Astrocyte (in vitro differentiated cells and primary cell): ENCODE data around the gene OR3A3. TPM values are rescaled to one million over a fixed set of nuclear protein-coding genes. Genes with fewer than 3 reads are reported as not detected.
"Not testable (repeated sequence)": the region's sequence is repeated elsewhere in the genome, so short reads cannot be mapped to it uniquely, and the experiment has no call there.

Experiments
- DNase-seq: peaks from one replicate; pipeline ENCODE4 v3.0.0-alpha.2; 2010; ENCODE audit warnings: low read depth
- FAIRE-seq: peaks from 2 replicates; lab custom pipeline; 2011; peaks lifted over from hg19 to GRCh38; lab: Jason Lieb, UNC
- H2AFZ ChIP-seq: 2 replicates; pipeline ENCODE4 v1.6.0; 2012; ENCODE audit warnings: low read depth, low read length, inconsistent platforms
- H3K27ac ChIP-seq: 2 replicates; pipeline ENCODE4 v1.5.1; 2011; ENCODE audit warnings: low read depth, low read length, inconsistent platforms
- H3K27me3 ChIP-seq: 2 replicates; pipeline ENCODE4 v1.6.0; 2011; ENCODE audit warnings: low read length, inconsistent platforms; ENCODE audit not compliant: insufficient read depth
- H3K36me3 ChIP-seq: 2 replicates; pipeline ENCODE4 v1.5.1; 2011; ENCODE audit warnings: low read length, inconsistent platforms; ENCODE audit not compliant: insufficient read depth
- H3K4me1 ChIP-seq: 2 replicates; pipeline ENCODE4 v1.5.1; 2011; ENCODE audit warnings: low read length, inconsistent platforms; ENCODE audit not compliant: insufficient read depth
- H3K4me2 ChIP-seq: 2 replicates; pipeline ENCODE4 v1.6.0; 2012; ENCODE audit warnings: low read length, inconsistent platforms
- H3K4me3 ChIP-seq: 2 replicates; pipeline ENCODE4 v1.5.1; 2011; ENCODE audit warnings: low read depth, mild to moderate bottlenecking, low read length, inconsistent platforms; ENCODE audit not compliant: insufficient read depth
- H3K79me2 ChIP-seq: 2 replicates; pipeline ENCODE4 v1.6.0; 2012; ENCODE audit warnings: mild to moderate bottlenecking, low read length, inconsistent platforms; ENCODE audit not compliant: insufficient read depth
- H3K9ac ChIP-seq: 2 replicates; pipeline ENCODE4 v1.6.0; 2012; ENCODE audit warnings: mild to moderate bottlenecking, low read length, inconsistent platforms
- H3K9me3 ChIP-seq: 2 replicates; pipeline ENCODE4 v1.5.1; 2012; ENCODE audit warnings: low read depth, mild to moderate bottlenecking, low read length, inconsistent platforms; ENCODE audit not compliant: insufficient read depth
- H4K20me1 ChIP-seq: 2 replicates; pipeline ENCODE4 v1.6.0; 2012; ENCODE audit warnings: low read length, inconsistent platforms; ENCODE audit not compliant: insufficient read depth
- H3K27ac Mint-ChIP-seq: one replicate; pipeline ENCODE4 v1.8.0; 2021; ENCODE audit warnings: mild to moderate bottlenecking, mixed read lengths; ENCODE audit not compliant: unreplicated experiment
- H3K27me3 Mint-ChIP-seq: one replicate; pipeline ENCODE4 v1.8.0; 2021; ENCODE audit warnings: low read depth, mixed read lengths; ENCODE audit not compliant: unreplicated experiment
- H3K36me3 Mint-ChIP-seq: one replicate; pipeline ENCODE4 v1.8.0; 2021; ENCODE audit warnings: low read depth, mixed read lengths; ENCODE audit not compliant: unreplicated experiment
- H3K4me1 Mint-ChIP-seq: one replicate; pipeline ENCODE4 v1.8.0; 2021; ENCODE audit warnings: low read depth, mixed read lengths; ENCODE audit not compliant: unreplicated experiment
- H3K4me3 Mint-ChIP-seq: one replicate; pipeline ENCODE4 v1.8.0; 2021; ENCODE audit warnings: mild to moderate bottlenecking, moderate library complexity, mixed read lengths; ENCODE audit not compliant: unreplicated experiment
- H3K9me3 Mint-ChIP-seq: one replicate; pipeline ENCODE4 v1.8.0; 2021; ENCODE audit warnings: mild to moderate bottlenecking, mixed read lengths; ENCODE audit not compliant: unreplicated experiment
- EZH2 ChIP-seq: IDR thresholded peaks from 2 replicates; pipeline ENCODE4 v1.6.1; 2012; ENCODE audit warnings: mild to moderate bottlenecking, low read length, inconsistent platforms; ENCODE audit not compliant: insufficient read depth
- total RNA-seq: library from RNA; stranded (reverse); gene quantifications from 2 replicates; pipeline ENCODE4 v1.2.1, GENCODE V29; 2021
- TF ChIP-seq, protein P1 (sequence below): IDR thresholded peaks from 2 replicates; pipeline ENCODE4 v1.5.1; 2011; ENCODE audit warnings: low read depth, mild to moderate bottlenecking, inconsistent platforms, low read length, moderate library complexity; ENCODE audit not compliant: insufficient read depth

Gene OR3A3
- total RNA-seq, 1 donor from 2014 or later = not detected

DNA sequence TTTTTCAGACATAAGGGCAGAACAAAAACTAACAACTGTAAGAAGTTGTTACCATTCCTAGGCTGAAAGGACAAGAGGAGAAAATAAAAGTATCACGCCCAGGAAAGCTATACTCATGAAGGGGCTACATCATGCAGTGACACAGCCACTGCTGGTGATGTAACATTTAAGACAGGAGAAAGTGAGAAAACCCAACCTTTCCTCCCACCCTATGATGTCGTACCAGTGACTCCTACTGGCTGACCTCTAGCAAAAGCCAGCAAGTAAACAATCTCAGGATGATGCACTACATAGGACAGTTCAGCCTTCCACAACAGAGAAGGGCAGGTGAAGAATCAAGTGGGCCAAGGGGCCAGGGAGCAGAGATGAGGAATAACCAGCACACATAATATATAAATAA lies 36.5 kb downstream of the OR3A3 start:
- Mint-ChIP-seq H3K27ac (no peak overlapping the region), H3K27me3 (peaks cover 2% of the 10 kb centered on the region)
- TF ChIP-seq EZH2 = no peak
- TF ChIP-seq, protein P1, sequence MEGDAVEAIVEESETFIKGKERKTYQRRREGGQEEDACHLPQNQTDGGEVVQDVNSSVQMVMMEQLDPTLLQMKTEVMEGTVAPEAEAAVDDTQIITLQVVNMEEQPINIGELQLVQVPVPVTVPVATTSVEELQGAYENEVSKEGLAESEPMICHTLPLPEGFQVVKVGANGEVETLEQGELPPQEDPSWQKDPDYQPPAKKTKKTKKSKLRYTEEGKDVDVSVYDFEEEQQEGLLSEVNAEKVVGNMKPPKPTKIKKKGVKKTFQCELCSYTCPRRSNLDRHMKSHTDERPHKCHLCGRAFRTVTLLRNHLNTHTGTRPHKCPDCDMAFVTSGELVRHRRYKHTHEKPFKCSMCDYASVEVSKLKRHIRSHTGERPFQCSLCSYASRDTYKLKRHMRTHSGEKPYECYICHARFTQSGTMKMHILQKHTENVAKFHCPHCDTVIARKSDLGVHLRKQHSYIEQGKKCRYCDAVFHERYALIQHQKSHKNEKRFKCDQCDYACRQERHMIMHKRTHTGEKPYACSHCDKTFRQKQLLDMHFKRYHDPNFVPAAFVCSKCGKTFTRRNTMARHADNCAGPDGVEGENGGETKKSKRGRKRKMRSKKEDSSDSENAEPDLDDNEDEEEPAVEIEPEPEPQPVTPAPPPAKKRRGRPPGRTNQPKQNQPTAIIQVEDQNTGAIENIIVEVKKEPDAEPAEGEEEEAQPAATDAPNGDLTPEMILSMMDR = no peak

DNA sequence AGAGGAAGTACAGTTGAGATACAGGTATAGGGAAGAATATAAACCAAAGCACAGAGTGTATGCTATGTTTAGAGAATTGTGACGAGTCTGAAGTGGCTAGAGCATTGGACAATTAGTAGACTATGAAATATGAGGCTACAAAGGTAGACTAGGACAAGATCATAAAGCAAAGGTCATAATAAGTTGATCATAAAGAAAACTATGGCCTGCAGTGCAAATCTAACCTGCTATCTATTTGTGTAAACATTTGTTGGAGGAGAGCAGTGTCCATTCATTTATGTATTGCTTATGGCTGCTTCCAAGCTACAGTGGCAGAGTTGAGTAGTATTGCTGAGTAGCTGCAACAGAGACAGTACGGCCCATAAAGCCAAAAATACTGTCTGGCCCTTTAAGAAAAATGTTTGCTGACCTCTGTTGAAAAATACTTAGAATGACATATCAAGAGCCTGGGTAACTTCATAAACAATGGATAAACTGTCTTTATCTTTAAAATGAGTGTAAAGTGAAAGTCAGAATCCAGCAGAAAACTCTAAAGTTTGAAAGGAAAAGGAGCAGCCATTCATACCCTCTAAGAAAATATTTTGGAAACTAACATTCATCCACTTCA lies 37.0 kb downstream of the OR3A3 start:
- Histone ChIP-seq H2AFZ (no peak overlapping the region), H3K4me2 (no peak overlapping the region), H3K9ac (no peak overlapping the region), H3K4me1 (no peaks in the 10 kb centered on the region), H3K4me3 (no peak overlapping the region), H3K36me3 (no peaks in the 10 kb centered on the region), H3K9me3 (no peaks in the 10 kb centered on the region), H4K20me1 (no peaks in the 10 kb centered on the region), H3K27ac (no peak overlapping the region), H3K79me2 (no peaks in the 10 kb centered on the region), H3K27me3 (no peaks in the 10 kb centered on the region)
- Mint-ChIP-seq H3K27ac (no peak overlapping the region), H3K4me3 (no peak overlapping the region), H3K4me1 (no peaks in the 10 kb centered on the region), H3K36me3 (no peaks in the 10 kb centered on the region), H3K27me3 (no peaks in the 10 kb centered on the region), H3K9me3 (peaks cover 2% of the 10 kb centered on the region)
- FAIRE-seq (no peak), DNase-seq (no peak)
- no peak for TF ChIP-seq EZH2
- TF ChIP-seq, protein P1 = no peak

More for the DNA sequence above, 36.5 kb downstream of the OR3A3 start:
- FAIRE-seq = no peak
- Histone ChIP-seq H4K20me1 (no peaks in the 10 kb centered on the region), H2AFZ (no peak overlapping the region), H3K36me3 (no peaks in the 10 kb centered on the region), H3K27me3 (no peaks in the 10 kb centered on the region), H3K9ac (no peak overlapping the region), H3K4me1 (no peaks in the 10 kb centered on the region), H3K79me2 (no peaks in the 10 kb centered on the region), H3K27ac (no peak overlapping the region), H3K4me2 (no peak overlapping the region), H3K4me3 (no peak overlapping the region), H3K9me3 (no peaks in the 10 kb centered on the region)
- peaks cover 2% of the 10 kb centered on the region for H3K9me3 Mint-ChIP-seq
- no peaks in the 10 kb centered on the region for H3K36me3 Mint-ChIP-seq
- DNase-seq = no peak
- no peaks in the 10 kb centered on the region for H3K4me1 Mint-ChIP-seq
- no peak overlapping the region for H3K4me3 Mint-ChIP-seq

DNA sequence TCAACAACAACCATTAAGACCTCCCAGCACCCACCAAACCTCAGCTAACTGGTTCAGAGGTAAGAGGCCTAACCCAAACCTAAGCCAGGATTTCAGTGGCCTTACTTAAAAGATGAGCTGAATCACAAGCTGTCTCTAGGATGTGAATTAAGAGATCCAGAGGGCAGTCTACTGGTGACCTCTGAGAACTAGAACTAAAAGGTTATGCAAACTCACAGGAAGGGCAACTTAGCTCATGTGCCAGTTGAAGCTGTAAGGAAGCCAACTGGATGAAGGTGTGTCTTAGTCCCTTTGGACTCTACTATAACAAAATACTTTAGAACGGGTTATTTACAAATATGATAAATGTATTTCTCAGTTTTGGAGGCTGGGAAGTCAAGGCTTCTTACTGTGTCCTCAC lies 55.2 kb downstream of the OR3A3 start:
- not testable (repeated sequence) for H2AFZ ChIP-seq, H3K27ac ChIP-seq, H3K9me3 ChIP-seq, DNase-seq, H3K27me3 ChIP-seq, H3K4me3 ChIP-seq, H3K4me2 ChIP-seq, H3K4me1 Mint-ChIP-seq, H3K79me2 ChIP-seq, H3K27me3 Mint-ChIP-seq, H3K9ac ChIP-seq, FAIRE-seq, H3K27ac Mint-ChIP-seq, H3K4me3 Mint-ChIP-seq, H3K36me3 ChIP-seq, H4K20me1 ChIP-seq, H3K9me3 Mint-ChIP-seq, H3K4me1 ChIP-seq, H3K36me3 Mint-ChIP-seq
